ENCODE data around the gene FGFR3.

DNA sequence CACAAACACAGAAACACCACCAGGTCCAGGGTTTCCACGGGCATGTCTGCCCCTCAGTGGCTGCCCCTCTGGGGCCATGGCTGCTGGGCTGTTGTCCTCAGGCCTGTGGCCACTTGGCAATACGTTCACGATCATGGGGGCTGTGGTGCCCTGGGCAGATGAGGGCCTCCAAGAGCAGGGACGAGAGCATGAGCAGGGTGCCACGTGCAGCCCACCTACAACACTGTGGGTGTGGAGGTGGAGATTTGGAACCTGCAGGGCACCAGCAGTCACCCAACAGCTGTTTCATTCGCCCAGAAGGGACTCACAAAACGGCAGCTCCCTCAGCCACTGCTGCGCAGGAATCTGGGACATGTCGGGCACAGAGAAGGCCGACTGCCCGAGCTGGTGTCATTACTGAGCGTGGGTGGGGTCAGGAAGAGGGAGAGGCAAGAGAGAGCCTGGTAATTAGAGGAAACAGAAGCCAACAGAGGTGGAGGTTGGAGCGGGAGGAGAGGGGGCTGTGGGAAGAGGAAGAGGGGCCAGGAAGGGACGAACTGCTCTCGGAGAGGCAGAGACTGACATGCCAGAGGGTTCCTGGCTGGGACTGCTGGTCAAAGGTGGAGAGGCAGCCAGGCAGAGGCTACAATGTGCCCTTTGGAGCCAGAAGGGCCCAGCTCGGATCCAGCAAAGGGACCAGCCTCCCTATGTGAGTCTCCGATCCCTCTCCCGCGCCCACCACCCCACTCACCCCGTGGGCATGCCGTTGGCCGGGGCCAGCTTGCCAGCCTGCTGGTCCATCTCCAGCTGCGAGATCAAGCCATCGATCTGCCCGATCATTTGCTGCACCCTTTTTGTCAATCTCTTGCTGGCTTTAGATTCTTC is 23.1 kb downstream of the FGFR3 start:
- TF ChIP-seq EZH2 (optimal IDR thresholded peaks at IDR 0.05; ENCODE audit: low read depth, low read length) (no peak), EZH2phosphoT487 (IDR thresholded peaks at IDR 0.05; ENCODE audit: low read length) (no peak)
- TF ChIP-seq, protein P1, sequence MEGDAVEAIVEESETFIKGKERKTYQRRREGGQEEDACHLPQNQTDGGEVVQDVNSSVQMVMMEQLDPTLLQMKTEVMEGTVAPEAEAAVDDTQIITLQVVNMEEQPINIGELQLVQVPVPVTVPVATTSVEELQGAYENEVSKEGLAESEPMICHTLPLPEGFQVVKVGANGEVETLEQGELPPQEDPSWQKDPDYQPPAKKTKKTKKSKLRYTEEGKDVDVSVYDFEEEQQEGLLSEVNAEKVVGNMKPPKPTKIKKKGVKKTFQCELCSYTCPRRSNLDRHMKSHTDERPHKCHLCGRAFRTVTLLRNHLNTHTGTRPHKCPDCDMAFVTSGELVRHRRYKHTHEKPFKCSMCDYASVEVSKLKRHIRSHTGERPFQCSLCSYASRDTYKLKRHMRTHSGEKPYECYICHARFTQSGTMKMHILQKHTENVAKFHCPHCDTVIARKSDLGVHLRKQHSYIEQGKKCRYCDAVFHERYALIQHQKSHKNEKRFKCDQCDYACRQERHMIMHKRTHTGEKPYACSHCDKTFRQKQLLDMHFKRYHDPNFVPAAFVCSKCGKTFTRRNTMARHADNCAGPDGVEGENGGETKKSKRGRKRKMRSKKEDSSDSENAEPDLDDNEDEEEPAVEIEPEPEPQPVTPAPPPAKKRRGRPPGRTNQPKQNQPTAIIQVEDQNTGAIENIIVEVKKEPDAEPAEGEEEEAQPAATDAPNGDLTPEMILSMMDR (IDR thresholded peaks at IDR 0.05; ENCODE audit: low read length): no peak
